Calu3 (cell line): ENCODE results near the gene TMEM60. TPM values are rescaled to one million over a fixed set of nuclear protein-coding genes. Genes with fewer than 3 reads are reported as not detected.

Experiments used
- Bru-seq: library from RNA; stranded (reverse); fragments of 400-500 nt; gene quantifications from one replicate; lab custom pipeline; 2021; lab: Mats Ljungman, UMichigan
- BruChase-seq, 2 experiments: library from RNA; stranded (reverse); fragments of 400-500 nt; gene quantifications; one replicate each; lab custom pipeline; 2021; lab: Mats Ljungman, UMichigan
- BruUV-seq: library from RNA; stranded (reverse); fragments of 400-500 nt; replicated peaks from 2 replicates; lab custom pipeline; 2021; lab: Mats Ljungman, UMichigan
- CTCF ChIA-PET: fragments of 300-600 bp; sonication (Branson Sonifier 250); formaldehyde crosslinking; loops from one replicate; lab custom pipeline; 2022; ENCODE audit warnings: antibody characterized with exemption; lab: Charles Lee
- DNase-seq: peaks from one replicate; pipeline ENCODE4 v3.0.0; 2022
- H3K27ac Mint-ChIP-seq: one replicate; pipeline ENCODE4 v1.8.0; 2022; ENCODE audit warnings: mixed read lengths; ENCODE audit not compliant: unreplicated experiment
- H3K27me3 Mint-ChIP-seq: one replicate; pipeline ENCODE4 v1.8.0; 2022; ENCODE audit warnings: mixed read lengths; ENCODE audit not compliant: unreplicated experiment
- H3K36me3 Mint-ChIP-seq: one replicate; pipeline ENCODE4 v1.8.0; 2022; ENCODE audit warnings: mild to moderate bottlenecking, moderate library complexity, mixed read lengths; ENCODE audit not compliant: insufficient read depth, unreplicated experiment
- H3K4me1 Mint-ChIP-seq: one replicate; pipeline ENCODE4 v1.8.0; 2022; ENCODE audit warnings: mild to moderate bottlenecking, low read depth, mixed read lengths; ENCODE audit not compliant: unreplicated experiment
- H3K4me3 Mint-ChIP-seq: one replicate; pipeline ENCODE4 v1.8.0; 2022; ENCODE audit warnings: mild to moderate bottlenecking, low read depth, moderate library complexity, mixed read lengths; ENCODE audit not compliant: unreplicated experiment
- H3K9me3 Mint-ChIP-seq: one replicate; pipeline ENCODE4 v1.8.0; 2022; ENCODE audit warnings: low read depth, mixed read lengths; ENCODE audit not compliant: unreplicated experiment
- intact Hi-C: fragments of 100-400 bp; cut with micrococcal nuclease; formaldehyde crosslinking; loops from one replicate; pipeline ENCODE4 v1.10.0; 2022; ENCODE audit not compliant: unreplicated experiment
- long read RNA-seq: library from polyadenylated mRNA; stranded (forward); transcript quantifications from one replicate; pipeline ENCODE4 v2.0.0, GENCODE V29; 2022
- total RNA-seq: library from RNA; stranded (reverse); gene quantifications from 2 replicates; pipeline ENCODE4 v1.2.3, GENCODE V29; 2022
- TF ChIP-seq, protein P1 (sequence below): fragments of 200-600 bp; IDR thresholded peaks from one replicate; pipeline ENCODE4 v1.8.0; 2022; ENCODE audit warnings: antibody characterized with exemption; ENCODE audit not compliant: unreplicated experiment

The TMEM60 gene, protein sequence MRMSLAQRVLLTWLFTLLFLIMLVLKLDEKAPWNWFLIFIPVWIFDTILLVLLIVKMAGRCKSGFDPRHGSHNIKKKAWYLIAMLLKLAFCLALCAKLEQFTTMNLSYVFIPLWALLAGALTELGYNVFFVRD
- 9.6 and 12.5 TPM in 2 replicates for total RNA-seq
- Bru-seq, nascent RNA, result percentile 72 among the genes with signal in this experiment
- BruChase-seq, experiment 1, labeled RNA remaining after a 6-hour chase, result percentile 53 among the genes with signal in this experiment
- BruChase-seq, experiment 2, labeled RNA remaining after a 2-hour chase, result percentile 78 among the genes with signal in this experiment
- long read RNA-seq, transcript TMEM60-201 (2 exons, 1,023 nt), result major isoform, 24 of 28 reads
- long read RNA-seq, partial matches to known transcripts, result 0 of 28 reads
- long read RNA-seq, other reads (novel, unspliced or antisense), result 4 of 28 reads

DNA sequence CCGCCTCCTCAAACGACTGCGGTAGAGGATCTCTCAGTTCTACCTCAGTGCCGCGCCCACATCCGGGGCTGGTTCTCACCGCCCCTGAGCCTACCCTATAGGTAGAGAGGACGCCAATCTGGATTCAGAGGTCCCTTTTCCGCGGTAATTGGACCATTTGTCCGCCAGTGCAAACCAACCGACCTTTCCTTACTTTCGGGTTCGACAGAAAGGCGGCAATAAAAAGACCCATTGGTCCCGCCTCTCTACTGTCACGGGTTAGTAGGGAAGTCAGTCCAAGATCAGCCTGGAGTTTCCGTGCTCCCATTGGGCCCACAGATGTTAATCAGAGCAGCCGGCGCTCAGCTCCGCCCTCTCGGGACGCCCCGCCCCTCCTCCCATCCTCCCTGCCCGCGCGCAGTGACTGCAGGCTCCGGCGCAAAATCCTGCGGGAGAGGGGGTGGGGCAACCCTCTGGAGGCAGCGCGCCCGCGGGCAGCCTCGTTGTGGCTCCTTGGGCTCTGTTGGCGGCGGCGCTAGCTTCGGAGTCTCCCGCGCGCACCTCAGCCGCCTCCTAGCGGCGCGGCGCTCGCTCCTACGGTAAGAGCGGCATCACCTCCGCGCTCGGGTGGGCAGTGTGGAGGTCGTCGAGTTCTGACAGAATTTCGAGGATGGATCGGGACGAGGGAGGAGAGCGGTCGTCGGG is at the start of gene TMEM60, which contains the start of gene PHTF2:
Gene TMEM60, minus strand, starts transcription at position 41 of the 684 bp plus-strand sequence. CDS start 4,061 bp downstream, outside the sequence.
Gene PHTF2, plus strand, starts transcription at position 380 of the 684 bp plus-strand sequence.
- peaks cover 43% of the 10 kb centered on the region for H3K4me1 Mint-ChIP-seq
- TF ChIP-seq, protein P1, sequence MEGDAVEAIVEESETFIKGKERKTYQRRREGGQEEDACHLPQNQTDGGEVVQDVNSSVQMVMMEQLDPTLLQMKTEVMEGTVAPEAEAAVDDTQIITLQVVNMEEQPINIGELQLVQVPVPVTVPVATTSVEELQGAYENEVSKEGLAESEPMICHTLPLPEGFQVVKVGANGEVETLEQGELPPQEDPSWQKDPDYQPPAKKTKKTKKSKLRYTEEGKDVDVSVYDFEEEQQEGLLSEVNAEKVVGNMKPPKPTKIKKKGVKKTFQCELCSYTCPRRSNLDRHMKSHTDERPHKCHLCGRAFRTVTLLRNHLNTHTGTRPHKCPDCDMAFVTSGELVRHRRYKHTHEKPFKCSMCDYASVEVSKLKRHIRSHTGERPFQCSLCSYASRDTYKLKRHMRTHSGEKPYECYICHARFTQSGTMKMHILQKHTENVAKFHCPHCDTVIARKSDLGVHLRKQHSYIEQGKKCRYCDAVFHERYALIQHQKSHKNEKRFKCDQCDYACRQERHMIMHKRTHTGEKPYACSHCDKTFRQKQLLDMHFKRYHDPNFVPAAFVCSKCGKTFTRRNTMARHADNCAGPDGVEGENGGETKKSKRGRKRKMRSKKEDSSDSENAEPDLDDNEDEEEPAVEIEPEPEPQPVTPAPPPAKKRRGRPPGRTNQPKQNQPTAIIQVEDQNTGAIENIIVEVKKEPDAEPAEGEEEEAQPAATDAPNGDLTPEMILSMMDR, result no peak
- intact Hi-C loops, result no loop called here
- H3K4me3 Mint-ChIP-seq, result peak within 1 kb of the TSS; percentile 88
- H3K27me3 Mint-ChIP-seq, result no peaks in the 10 kb centered on the region
- peak within 1 kb of the TSS; percentile 86 for H3K27ac Mint-ChIP-seq
- CTCF ChIA-PET, result interaction anchor here (0.6 kb wide), 1 partner anchor 27 kb away, joined by 3 read pairs; no protein-coding TSS in a partner anchor
- H3K9me3 Mint-ChIP-seq, result no peaks in the 10 kb centered on the region
- peaks cover 44% of the 10 kb centered on the region for H3K36me3 Mint-ChIP-seq
- peak; percentile 97 for DNase-seq
- BruUV-seq, result no TSS peak

DNA sequence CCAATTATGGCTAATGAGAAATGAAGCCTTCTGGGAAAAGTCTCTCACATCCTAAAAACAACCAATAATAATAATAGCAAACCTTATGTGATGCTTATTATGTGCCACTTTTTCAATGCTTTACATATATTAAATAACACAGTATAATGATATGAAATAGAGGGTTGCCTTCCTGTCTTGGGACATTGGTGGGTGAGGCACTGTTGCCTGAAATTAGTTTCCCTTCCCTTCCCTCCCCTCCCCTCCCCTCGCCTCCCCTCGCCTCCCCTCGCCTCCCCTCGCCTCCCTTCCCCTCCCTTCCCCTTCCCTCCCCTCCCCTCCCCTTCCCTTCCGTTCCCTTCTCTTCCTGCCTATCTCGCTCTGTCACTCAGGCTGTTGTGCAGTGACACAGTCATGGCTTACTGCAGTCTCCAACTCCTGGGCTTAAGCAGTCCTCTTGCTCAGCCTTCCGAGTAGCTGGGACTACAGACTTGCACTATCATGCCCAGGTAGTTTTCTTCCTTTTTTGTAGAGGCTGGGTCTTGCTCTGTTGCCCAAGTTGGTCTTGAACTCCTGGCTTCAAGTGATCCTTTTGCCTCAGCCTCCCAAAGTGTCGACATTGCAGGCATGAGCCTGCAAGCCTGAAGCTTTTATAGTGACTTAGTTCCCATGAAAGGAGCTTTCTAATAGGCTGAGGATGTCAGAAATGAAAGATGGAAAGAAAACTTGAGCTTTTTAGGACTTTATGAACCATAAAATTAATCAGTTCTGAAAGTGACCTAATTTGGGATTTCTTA is 48.3 kb upstream of the TMEM60 start:
- Mint-ChIP-seq H3K27me3 (no peaks in the 10 kb centered on the region), H3K4me1 (no peaks in the 10 kb centered on the region), H3K27ac (no peak overlapping the region), H3K4me3 (no peak overlapping the region), H3K9me3 (no peaks in the 10 kb centered on the region), H3K36me3 (no peaks in the 10 kb centered on the region)
- intact Hi-C loops, result no loop called here
- TF ChIP-seq, protein P1, result no peak
- CTCF ChIA-PET, result no interaction called here
- DNase-seq, result no peak
- no TSS peak for BruUV-seq

DNA sequence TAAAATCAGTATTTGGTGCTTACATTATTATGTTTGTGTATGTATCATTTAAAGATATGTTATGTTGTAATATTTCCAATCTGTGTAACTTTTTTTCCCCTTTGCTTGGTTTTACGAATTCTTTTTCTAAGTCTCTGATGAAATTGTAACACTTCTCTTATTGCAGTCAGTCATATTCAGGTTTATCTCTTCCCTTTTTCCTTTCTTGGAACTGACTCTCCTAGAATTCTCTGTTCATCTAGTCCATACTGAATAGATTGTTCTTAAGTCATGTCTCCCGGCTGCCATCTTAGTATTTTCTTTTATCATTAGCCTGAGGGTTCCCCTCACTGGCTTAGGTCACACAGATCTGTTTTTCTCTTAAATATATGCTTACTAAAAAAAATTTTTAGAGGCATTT is 45.0 kb upstream of the TMEM60 start:
- H3K27ac Mint-ChIP-seq, result no peak overlapping the region
- no peak overlapping the region for H3K4me3 Mint-ChIP-seq
- no peak for DNase-seq
- CTCF ChIA-PET, result interaction anchor here (0.6 kb wide), 1 partner anchor 363 kb away, joined by 5 read pairs; no protein-coding TSS in a partner anchor
- H3K4me1 Mint-ChIP-seq, result no peaks in the 10 kb centered on the region
- no peaks in the 10 kb centered on the region for H3K9me3 Mint-ChIP-seq
- TF ChIP-seq, protein P1, result no peak
- no TSS peak for BruUV-seq
- H3K27me3 Mint-ChIP-seq, result no peaks in the 10 kb centered on the region
- H3K36me3 Mint-ChIP-seq, result no peaks in the 10 kb centered on the region
- intact Hi-C loops, result no loop called here

DNA sequence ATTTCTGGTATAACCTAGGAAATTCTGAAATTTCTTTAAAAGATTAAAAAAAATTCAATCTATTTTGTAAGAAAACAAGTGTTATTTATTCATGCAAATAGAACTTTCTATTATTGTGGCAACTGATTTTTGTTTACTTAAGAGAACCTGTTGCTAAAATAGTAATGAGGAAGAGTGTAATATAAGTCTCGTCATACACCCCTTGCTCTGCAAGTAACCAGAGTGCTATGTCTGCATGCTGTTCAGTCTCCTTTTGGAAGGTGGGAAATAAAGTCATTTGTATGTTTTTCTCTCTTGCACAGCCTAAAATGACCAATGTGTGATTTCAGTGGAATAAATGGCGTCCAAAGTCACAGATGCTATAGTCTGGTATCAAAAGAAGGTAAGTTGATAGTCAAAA is 41.7 kb upstream of the TMEM60 start:
- Mint-ChIP-seq H3K27me3 (no peaks in the 10 kb centered on the region), H3K27ac (no peak overlapping the region), H3K36me3 (no peaks in the 10 kb centered on the region), H3K9me3 (no peaks in the 10 kb centered on the region), H3K4me3 (no peak overlapping the region), H3K4me1 (no peaks in the 10 kb centered on the region)
- intact Hi-C loops, result no loop called here
- BruUV-seq, result no TSS peak
- DNase-seq, result no peak
- TF ChIP-seq, protein P1, result no peak
- CTCF ChIA-PET, result no interaction called here
